COLO668 (cell line): ENCODE data around the gene SERPINB13.

Source experiments
- DNase-seq: peaks from one replicate; lab custom pipeline; 2025; ENCODE audit not compliant: unreplicated experiment; lab: John Stamatoyannopoulos, UW

Gene SERPINB13

DNA sequence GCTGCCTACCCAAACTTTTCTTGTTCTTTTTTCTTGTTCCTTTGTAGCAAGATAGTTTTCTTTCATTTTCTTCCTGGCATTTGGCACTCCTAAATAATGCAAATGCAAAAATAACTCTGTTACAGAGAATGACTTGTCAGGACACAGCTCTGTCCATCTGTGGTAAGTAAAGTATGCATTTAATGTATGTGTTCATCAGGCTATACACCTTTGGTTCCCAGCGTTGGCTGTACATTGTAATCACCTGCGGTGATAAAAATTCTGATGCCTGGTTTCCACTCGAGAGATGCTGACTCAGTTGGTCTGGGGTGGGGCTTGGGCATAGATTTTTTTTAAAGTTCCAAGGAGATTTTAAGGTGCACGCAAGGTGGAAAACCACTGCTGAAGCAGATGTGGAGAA is at the start of gene SERPINB13:
Gene SERPINB13, plus strand, starts transcription at position 378 of the 400 bp plus-strand sequence. CDS start 1,325 bp downstream, outside the sequence.
- DNase-seq, result no peak

DNA sequence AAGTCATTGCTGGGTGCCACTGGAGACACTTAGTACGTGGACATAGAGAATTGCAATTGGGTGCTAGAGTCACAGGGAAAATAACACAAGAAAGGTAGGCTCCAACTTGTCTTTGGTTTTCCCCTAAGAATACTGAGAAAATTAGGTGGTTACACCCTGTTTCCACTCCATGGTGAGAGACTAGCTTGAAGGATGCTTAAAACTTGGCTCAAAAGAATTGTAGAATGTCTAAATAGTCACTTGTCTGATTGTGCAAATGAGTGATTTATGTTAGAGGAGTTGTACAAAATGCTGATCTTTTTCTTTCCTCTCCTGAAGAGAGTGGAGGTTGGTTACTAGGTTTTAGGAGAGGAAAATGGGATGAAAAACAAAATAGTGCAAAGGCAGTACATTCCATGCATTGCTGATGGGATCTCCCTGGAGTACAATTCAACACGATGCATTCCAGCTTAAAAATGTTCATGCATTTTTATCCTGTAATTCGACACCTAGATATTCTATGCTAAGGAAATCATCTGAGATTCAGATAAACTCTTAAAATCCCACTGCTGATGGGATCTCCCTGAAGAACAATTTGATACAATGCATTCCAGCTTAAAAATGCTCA is 47.1 kb upstream of the SERPINB13 start:
- no peak for DNase-seq

- no peak for DNase-seq
These were observed 45.1 kb upstream of the SERPINB13 start, which contains the start of gene SERPINB12 for GRCh38 chr18:63542069-63542468. Gene SERPINB12 (plus strand): TSS chr18:63542369. CDS start chr18:63556160, 13,791 bp downstream.

DNA sequence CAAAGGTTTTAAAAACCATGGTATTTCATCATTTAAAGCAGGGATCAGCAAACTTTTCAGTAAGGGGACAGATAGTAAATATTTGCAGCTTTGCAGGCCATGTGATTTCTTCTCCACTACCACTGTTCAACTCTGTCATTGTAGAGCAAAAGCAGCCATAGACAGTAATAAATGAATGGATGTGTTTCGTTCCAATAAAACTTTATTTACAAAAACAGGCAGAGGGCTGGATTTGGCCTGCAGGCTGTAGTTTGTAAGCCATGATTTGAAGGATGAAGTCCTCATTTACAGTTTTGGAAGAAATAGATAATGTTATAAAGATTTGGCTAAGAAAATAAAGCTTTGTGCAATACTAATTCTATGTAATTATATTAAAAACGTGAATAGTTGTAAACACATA is 43.1 kb upstream of the SERPINB13 start:
- no peak for DNase-seq

DNA sequence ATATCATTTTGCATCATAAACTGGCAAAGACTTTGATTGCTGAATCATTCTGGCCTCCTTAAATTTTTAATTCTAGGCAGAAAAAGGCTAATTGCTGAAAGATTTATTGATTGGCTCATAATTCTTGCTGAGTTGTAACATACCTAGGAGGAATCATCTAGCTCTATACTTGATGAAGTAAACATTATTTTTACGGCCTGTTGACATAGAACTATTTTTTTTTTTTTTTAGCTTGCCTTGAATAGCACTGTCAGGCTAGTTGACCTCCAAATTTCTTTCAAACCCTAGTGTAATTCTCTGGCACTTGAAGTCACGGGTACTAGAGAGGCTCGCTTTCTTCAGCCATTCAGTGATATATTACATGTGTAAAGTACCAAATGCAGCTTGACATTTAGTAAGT is 42.1 kb upstream of the SERPINB13 start:
- no peak for DNase-seq

GRCh38 chr18:63550068-63550467 is 37.1 kb upstream of the SERPINB13 start:
- no peak for DNase-seq

DNA sequence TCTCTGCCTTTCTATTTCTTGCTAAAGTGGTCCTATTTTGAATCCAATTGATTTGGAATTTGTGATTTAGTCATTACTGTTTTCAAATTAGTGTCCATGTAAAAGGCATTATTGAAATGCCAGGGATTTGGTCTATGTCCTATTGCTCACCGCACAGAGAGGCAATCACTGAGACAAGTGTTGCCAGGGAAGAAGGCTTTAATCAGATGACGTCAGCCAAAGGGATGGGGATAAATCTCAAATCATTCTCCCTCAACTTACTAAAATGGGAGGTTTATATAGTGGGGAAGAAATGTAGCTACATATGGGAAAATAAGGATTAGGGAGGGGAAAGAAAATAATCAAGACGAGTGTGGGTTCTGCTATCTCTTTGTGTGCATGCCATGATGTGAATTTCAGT is 35.4 kb upstream of the SERPINB13 start:
- DNase-seq, result no peak

GRCh38 chr18:63552581-63552980 is 34.6 kb upstream of the SERPINB13 start:
- no peak for DNase-seq

DNA sequence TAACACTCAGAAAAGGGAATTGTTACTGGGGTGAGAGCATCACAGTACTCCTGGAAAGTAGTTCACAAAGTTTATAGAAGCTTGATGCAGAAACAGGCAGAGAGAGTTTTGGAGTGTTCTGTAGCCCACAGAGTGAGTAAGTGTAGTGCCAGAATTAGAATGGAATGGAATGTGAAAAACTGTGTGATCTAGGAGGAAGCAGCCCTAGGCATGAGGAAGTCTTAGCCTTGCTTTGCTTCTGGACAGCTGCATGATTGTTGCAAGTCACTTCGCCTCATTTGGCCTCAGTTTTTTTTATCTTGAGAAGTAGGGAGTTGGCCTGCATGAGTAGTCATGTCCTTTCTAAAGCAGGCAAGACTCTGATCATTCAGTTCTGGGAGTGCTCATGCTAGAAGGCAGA is 34.1 kb upstream of the SERPINB13 start:
- DNase-seq, result no peak

- no peak for DNase-seq
These were observed 27.3 kb upstream of the SERPINB13 start for GRCh38 chr18:63559567-63560491.

DNA sequence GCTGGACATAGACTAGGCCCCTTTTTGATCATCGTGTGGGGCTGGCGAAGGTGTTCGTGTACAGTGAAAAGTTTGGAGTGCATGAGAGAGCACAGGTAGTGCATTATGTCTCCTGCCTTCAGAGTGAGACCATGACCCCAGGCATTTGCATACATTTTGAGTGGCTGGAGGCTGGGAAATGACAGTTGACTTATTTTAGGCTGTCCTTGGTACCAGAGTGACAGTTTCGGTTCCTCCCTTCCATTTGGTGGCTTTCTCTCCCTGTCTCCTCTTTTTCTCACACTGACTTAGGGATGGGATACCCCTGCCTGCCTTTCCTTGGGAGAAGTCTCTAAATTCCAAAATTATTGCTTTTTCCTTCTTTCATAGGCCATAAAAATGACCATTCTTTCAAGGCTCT is 24.9 kb upstream of the SERPINB13 start:
- DNase-seq, result no peak

- DNase-seq, result no peak
These were observed 23.1 kb upstream of the SERPINB13 start for GRCh38 chr18:63564021-63564420.

GRCh38 chr18:63564561-63564960 is 22.6 kb upstream of the SERPINB13 start:
- no peak for DNase-seq

- DNase-seq, result no peak
These were observed 19.9 kb upstream of the SERPINB13 start for GRCh38 chr18:63567276-63567675.

GRCh38 chr18:63567825-63568224 is 19.3 kb upstream of the SERPINB13 start:
- no peak for DNase-seq

DNA sequence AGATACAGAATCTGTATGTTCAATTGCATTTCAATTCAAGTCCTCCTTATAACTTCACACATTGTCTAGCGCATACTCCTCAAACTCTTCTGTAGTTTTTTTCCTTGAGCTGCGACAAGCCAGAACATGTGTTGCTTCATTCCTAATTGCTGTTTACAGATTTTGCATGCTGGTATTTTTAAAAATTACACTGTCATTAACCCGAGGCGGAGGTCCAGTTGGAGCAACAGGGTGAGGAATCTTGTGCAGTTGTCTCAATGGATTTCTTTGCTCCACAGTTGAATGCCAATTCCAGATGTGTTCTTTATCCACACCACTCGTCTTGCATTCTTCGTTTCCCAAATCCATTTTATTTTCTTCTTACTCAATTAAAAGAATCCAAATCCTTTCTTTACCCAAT is 16.4 kb upstream of the SERPINB13 start:
- no peak for DNase-seq

- no peak for DNase-seq
These were observed 11.5 kb upstream of the SERPINB13 start for GRCh38 chr18:63575681-63576080.

DNA sequence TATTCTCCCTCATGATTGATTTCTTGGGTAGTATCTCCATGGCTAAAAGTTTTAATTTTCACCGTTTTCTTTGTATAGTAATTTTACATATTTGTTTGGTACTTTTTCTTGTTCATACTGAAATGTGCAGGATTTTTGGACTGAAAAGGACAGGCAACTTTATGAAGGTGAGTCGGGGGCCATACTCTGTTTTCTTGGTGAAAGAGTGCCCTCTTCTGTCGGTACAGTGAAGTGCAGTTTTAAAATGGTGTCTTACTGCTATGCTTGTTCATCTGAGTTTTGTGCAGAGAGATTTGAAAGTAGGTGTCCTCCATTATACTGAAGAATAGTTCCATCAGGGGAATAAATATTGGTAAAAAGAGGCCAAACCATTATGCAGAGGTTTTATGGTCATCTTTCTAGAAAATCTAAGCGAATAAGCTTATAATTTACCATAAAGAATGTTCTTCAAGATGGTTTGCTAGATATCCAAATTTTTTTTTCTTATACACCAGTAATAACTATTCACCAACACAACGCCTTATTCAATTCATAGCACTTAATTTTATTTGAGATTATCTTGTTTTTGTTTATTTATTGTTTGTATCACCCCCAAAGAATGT is 8.7 kb upstream of the SERPINB13 start:
- peak; percentile 14 for DNase-seq

GRCh38 chr18:63579616-63580015 is 7.5 kb upstream of the SERPINB13 start:
- no peak for DNase-seq

DNA sequence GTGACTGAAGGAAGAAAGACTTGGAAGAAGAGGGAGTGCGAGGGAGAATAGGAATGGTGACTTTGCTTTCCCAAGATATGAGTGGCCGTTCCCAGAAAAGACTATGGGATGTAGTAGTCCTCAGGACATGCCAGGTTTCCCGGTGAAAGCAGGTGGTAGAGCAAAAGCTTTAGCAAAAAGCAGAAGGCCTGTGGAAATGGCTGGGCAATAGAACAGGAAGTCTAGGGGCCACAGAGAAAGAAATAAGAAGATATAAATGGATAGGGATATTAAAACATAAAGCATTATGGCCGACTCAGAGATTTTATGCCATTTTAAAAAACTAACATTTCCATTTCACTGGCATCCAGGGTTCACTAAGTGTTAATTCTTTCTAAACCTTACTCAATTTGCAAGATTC is 1.2 kb upstream of the SERPINB13 start:
- DNase-seq, result no peak

DNA sequence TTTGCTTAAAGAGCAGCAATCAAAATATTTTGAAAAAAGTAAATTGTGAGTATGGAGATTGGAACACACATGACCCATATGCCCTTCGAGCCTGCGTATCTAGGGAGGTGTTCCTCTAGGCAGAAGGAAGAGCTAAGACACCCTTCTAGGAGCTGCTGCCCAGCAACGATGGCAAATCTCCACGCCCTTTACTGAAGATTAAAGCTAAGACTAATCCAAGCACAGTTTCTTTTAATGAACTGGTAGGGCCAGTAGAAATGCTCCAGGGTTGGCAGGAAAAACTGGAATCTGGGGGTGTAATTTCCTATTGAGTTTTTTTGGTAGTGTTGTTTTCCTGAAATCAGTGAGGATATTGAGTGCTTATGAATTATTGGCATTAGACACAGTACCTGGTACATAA is 712 bp upstream of the SERPINB13 start:
- DNase-seq, result no peak

GRCh38 chr18:63588909-63589308 is 1.8 kb downstream of the SERPINB13 start:
- DNase-seq, result no peak
